ENCODE data around the gene PKMYT1.

Gene PKMYT1

DNA sequence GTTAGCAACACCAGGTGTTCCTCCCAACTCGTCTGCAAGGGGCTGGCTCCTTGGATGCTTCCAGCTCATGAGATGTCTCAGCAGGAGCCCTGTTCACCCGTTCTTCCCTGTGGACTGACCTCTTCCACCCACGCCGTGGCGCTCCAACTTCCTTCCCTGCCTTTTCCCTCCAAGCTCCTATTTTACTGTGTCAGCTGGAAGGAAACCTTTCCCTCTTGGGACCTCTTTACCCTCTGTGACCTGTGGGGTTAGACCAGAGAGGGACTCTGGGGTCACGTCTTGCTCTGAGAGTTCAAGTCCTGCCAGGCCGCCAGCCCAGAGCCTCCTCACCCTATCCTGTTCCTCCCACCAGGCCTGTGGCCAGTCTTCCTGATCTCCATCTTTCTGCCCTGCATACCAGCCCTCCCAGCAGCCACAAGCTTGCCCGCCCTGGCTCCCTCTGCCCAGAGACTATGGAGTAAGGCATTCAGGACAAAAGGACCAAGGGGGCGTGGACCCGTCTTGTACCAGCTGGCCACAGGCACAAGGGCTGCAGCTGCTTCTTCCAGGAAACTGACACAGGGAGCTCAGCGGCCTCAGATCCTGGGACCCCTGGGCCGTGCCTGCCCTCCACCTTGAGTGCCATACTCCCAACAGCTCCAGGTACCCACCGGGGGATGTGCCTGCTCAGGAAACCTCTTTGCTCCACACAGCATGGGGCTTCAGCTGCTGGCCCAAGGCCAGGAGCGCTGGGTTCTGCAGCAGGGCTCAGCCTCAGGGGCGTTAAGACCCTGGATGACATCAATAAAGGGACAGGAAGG, 8.1 kb downstream of the PKMYT1 start:
- DNase-seq, result no peak

DNA sequence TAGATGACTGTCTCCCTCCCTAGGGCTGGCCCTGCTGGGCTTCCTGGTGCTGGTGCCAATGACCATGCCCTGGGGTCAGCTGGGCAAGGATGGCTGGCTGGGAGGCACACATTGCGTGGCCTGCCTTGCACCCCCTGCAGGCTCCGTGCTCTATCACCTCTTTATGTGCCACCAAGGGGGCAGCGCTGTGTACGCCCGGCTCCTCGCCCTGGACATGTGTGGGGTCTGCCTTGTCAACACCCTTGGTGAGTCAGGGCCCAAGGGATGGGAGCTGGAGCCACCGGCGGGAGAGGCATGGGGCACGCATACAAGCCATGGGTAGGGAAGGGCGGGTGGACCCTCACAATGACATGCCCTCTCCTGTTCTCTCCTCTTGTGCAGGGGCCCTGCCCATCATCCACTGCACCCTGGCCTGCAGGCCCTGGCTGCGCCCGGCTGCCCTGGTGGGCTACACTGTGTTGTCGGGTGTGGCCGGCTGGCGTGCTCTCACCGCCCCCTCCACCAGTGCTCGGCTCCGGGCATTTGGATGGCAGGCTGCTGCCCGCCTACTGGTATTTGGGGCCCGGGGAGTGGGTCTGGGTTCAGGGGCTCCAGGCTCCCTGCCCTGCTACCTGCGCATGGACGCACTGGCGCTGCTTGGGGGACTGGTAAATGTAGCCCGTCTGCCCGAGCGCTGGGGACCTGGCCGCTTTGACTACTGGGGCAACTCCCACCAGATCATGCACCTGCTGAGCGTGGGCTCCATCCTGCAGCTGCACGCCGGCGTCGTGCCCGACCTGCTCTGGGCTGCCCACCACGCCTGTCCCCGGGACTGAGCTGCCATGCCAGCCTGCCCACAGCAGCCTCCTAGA, 8.9 kb downstream of the PKMYT1 start:
- no peak for DNase-seq

DNA sequence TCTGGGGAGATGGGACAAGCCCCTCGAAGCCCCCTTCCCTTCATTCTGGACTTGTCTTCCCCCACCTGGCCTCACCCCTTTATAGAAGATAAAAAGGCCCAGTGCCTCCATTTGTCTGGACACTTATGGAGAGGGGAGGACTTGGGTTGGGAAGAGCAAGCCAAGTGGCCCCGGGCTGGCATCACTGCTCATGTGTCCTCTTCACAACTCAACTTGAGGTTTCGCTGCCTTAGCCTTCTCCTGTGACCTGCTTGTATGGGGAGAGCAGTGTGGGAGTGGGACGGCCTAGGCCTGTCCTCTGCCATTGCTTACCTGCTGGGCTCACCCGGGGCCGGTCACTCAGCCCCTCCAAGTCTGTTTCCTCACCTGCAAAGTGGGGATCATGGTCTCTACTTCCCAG, 9.7 kb downstream of the PKMYT1 start:
- DNase-seq, result no peak

DNA sequence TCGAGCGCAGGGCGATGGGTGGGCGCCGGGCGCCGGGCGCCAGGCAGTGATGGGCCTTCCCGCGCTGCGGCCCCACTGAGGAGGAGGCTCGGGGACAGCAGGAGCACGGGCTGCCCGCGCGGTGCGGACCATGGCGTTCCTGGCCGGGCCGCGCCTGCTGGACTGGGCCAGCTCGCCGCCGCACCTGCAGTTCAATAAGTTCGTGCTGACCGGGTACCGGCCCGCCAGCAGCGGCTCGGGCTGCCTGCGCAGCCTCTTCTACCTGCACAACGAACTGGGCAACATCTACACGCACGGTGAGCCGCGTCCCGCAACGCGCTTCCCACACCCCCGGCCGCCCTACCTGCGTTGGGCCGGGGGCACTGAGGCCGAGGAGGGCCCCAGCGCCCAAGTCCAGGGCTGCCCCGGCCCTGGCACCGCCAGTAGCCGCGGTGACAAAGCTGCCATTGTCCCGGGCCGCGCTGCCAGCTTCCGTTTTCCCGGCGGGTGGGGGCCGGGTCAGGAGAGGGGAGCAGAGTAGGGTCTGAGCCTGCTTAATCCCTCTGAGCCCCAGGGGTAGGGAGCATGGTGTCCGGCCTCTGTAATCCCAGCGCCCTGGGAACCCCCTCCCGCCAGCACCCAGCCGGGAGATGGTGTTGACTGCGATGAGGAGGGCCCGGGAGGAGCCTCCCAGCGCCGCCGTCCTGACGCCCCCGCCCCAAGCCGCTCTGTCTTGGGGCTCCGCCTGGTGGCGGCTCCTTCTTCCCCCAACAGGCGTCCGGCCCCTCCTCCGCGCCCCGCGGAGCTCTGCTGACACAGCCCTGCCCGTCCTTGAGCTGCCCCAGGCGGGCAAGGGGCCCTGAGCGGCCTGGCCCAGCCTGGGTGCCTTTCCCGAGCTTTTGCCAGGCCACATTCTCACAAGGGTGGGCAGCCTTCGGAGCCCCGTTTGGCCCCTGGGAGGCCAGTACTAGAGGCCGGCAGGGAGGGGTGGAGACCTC, 10.4 kb downstream of the PKMYT1 start:
- DNase-seq, result peak; percentile 57

DNA sequence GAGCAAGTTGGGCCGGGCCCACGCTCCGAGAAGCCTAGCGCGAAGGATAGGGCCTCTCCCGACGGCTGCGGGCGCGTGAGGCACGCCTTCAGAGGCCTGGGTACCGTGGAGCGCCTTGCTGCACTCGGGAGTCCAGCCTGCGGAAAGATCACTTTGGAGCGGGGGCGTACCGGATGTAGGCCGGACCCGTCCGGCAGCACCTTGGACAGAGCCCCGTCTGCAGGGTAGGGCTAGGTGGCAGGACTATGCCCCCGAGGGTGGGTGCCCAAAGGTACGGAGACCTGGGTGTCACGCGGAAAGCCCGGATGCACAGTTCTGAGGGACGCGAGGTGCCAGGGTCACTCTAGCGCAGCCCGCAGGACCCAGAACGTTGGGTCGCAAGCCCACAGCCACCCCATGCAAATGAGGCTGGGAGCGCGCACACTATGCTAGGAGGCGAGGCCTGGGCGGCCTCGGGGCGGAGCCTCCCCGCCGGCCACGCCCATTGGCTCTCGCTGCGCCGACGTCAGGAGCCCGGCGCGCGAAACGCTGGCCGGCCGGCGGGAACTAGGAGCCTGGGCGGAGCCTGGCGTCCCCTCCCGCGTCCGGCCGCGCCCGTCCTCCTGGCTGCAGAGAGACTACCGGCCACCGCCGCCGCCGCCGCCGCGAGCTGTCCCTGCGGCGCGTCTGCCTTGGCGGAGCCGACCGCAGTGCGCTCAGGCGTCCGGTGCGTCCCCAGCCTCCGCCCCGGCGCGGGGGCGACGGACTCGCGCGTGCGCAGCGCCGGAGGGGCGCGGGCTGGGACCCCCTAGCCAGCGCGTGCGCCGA, 11.3 kb downstream of the PKMYT1 start, which contains the start of gene PAQR4:
Gene PAQR4, plus strand, starts transcription at position 611 of the 807 bp plus-strand sequence. CDS start 327 bp downstream, outside the sequence.
- peak; percentile 86 for DNase-seq

DNA sequence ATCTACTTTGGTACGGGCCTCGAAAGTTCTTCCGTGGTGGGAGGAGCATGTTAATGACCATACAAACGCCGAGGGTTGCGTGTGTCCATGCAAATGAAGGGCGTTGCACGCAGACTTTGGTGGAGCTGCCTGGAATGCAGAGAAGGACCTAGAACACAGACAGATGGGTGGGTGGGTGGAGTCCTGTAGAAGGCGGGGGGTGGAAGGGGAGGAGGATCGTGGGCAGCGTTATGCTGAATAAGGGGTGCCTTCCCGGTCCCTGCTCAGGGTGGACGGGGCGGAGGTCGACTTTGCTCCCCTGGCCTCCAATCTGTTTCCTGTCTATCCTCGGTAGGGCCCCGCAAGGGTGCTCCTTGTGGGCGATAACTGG, 11.9 kb downstream of the PKMYT1 start:
- DNase-seq, result no peak

DNA sequence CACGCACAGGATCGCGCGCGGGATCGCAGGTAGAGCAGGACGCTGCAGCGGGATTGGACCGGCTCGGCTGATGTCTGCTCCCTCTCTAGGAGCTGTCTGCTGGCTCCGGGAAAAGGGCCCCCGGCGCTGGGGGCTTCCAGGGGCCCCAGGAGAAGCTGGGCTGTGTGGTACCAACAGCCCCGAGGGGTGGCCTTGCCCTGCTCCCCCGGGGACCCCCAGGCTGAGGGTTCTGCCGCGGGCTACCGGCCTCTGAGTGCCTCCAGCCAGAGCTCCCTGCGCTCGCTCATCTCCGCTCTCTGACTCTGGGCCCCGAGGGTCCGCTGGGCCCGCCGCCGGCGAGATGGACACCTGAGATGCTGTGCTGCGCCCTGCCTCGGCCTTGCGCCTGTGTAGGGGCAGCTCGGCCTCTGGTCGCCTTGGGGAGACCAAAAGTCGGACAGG, 12.5 kb downstream of the PKMYT1 start:
- no peak for DNase-seq

DNA sequence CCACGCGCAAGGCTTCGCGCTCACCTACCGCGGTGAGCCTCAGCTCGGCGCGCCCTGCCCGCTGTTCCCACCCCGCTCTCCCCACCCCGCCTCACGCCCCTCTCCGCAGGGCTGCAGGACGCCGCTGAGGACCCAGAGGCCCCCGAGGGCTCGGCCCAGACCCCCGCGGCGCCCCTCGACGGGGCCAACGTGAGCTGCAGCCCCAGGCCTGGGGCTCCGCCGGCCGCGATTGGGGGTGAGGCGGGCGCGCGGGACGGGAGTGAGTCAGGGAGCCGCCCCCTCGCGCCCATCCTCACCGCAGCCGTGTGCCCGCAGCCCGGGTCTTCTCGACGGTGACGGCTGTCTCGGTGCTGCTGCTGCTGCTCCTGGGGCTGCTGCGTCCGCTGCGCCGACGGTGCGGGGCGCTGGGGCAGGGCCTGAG, 13.0 kb downstream of the PKMYT1 start:
- no peak for DNase-seq

DNA sequence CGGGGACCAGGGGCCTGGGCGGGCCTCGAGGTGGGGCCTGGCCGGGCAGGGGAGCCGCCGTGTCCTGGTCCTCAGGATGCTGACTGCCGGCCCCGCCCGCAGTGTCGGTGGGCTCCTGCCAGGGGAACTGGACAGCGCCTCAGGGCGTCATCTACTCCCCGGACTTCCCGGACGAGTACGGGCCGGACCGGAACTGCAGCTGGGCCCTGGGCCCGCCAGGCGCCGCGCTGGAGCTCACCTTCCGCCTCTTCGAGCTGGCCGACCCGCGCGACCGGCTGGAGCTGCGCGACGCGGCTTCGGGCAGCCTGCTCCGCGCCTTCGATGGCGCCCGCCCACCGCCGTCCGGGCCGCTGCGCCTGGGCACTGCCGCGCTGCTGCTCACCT, 13.4 kb downstream of the PKMYT1 start:
- no peak for DNase-seq

DNA sequence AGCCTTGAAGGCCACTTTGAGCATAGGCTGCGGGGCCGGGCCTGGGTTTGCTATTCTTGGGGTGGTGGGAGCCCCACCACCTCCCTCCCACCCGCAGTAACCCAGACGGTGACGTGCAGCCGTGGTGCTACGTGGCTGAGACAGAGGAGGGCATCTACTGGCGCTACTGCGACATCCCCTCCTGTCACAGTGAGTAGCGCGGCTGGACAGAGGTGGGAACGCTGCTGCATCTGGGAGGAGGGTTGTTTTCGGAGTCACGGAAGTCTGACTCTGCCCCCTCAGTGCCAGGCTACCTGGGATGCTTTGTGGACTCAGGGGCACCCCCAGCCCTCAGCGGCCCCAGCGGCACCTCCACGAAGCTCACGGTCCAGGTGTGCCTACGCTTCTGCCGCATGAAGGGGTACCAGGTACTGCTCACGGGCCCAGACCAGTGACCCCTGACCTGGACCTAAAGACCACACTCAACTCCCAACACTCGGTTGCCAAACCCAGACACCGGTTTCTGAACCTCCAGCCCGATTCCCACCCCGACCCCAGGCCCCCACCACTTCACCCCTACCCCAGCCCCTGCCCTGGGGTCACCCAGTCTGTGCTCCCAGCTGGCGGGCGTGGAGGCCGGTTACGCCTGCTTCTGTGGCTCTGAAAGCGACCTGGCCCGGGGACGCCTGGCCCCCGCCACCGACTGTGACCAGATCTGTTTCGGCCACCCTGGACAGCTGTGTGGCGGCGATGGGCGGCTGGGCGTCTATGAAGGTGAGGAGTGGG, 14.0 kb downstream of the PKMYT1 start:
- DNase-seq, result no peak

DNA sequence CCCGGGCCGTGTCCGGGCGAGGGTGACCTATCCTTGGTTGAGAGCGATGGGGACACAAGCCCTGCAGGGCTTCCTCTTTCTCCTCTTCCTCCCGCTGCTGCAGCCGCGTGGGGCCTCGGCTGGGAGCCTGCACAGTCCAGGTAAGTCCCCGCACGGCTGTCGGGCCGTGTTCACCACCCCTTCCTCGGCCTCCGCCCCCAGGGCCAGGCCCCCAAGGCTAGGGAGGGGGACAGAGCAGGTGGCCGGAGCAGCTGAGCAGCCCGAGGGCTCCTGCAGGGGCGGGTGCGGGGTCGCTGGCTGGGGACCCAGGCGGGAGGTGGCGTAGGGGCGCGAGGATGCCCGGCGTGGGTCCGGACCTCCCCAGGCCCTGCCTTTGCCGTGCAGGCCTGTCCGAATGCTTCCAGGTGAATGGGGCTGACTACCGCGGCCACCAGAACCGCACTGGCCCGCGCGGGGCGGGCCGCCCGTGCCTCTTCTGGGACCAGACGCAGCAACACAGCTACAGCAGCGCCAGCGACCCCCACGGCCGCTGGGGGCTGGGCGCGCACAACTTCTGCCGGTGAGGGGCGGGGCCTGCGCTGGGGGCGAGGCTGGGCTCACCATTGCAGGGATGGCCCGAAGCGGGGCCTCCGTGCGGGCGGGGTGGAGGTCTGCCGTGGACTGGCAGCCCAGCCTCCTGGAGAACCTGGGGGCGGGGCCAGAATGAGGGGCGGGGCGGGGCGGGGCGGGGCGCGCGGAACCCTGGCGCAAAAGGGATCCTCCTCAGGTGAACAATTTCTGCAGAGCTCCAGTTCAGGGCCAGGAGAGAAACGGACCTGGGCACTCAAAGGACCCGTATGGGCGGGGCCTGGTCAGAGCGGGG, 15.5 kb downstream of the PKMYT1 start:
- no peak for DNase-seq

DNA sequence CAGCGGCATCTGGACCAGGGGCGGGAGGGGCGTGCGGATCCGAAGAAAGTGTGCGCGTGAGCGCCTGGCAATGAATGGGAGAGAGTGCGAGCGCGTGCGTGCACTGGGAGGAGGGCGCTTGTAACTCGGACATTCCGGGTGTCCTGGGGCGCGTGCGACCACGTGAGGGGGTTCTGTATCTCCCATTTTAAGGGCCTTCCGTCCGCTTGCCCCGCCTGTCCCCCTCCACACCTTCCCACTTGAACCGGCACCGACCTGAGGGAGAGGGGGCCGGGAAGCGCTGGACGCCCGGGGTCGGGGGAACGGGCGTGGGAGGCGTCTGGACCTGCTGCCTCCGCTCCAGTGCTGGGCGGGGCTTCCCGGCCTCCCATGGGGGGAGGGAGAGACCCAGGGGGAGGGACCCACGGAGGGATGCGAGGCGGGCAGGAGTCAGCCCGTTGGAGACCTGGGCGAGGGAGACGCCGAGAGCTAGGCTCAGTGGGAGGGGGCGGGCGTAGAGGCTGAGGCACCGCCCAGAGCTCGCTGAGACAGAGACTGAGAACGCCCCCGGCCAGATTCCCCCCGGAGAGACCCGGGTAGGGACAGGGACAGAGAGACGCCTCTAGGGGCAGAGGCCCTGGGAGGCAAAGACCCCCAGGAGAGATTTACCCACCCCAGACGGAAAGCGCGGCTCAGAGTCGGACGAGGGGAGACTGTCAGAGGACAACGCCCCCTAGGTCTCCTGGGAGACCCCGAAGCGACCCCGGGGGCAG, 16.3 kb downstream of the PKMYT1 start, which contains the start of gene KREMEN2:
Gene KREMEN2, plus strand, starts transcription at position 553 of the 752 bp plus-strand sequence. CDS start 246 bp downstream, outside the sequence.
- no peak for DNase-seq

DNA sequence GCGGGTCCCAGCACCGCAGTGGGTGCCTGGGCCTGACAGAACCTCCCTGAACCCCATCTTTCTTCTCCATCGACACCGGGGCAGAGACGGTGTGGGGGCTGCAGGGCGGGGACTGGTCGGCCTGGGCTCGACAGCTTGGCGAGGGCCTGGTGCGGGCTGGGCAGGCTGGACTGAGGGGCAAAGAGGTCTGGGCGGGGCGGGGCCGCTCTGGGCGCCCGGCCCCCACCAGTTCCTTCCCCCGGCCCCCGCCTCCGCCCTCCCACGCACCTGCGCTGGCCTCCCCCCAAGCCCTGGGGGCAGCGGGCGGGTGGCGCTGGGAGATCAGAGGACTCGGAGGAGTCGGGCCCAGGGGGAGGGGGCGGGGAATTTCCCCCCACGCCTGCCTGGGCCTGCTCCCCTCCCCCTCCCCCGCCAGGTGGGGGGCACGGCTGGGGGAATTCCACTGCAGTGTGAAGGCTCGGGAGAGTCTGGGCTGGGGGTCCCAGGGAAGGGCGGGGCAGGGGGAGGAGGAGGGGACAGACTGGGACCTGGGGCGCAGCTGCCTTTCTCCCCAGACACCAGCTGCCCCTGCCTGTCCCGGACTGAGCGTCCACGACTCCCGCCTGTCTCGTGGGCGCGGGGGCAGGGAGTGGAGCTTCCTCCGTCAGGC, 17.0 kb downstream of the PKMYT1 start:
- DNase-seq, result no peak

DNA sequence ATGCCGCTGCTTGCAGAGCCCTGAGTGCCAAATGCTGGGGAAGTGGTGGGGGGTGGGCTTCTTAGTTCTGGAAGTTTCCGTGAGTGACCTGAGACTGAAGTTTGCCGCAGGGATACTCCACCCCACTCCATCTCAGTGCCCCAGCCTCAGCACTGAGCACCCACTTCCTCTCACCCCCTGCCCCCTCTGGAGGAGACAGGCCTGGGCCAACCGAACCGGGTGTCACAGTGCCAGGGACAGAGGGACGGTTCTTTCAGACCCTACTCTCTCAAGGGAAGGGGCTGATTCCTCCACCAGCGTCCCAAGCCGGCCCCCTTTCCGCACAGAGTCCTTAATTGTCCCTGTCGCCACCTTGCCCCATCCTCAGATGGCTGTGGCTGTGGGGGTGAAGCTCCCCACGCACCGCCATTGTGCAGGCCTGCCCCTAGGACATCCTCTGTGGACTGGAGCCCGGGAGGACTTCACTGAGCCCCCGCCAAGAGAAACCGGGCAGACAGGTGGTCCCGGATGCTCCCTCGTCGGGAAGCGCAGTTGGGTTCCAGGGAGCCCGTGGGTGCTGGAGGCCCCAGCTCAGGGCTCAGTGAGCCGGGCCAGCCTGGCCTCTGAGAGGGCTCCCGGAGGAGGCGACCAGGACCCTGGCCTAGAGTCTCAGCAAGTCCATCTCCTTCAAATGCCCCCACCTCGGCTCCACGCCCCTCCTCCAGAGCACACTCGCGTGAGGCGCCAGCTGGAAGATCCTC, 17.7 kb downstream of the PKMYT1 start:
- DNase-seq, result no peak

DNA sequence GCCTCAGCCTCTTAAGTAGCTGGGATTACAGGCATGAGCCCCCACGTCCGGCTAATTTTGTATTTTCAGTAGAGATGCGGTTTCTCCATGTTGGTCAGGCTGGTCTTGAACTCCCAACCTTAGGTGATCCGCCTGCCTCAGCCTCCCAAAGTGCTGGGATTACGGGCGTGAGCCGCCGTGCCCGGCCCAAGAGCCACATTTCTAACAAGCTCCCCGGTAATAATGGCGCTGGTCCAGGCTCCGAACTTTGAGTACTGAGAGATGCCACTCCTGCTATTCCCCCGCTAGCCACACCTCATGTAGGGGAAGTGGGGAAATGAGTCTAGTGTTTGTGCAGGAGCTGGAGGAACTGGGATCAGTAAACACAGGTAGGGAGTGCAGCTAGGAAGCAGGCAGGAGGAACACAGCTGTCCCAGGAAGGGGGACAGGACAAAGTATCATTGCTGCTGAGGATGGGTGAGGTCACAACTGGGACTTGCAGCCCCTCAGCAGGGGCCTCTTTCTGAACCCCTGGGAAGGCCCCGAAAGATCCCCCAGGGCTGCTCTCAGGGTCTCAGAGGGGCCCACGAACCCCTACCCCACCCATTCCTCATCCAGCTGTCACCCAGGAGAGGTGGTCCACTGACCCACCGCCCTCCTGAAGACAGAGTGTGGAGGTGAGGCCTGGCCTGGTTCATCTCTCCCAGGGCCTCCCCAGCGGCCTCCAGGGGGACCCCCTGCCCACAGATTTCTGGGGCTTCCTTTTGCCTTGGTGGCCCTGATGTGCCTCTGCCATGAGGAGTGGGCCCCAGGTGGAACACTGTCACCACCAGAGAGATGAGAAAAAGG, 19.8 kb downstream of the PKMYT1 start:
- DNase-seq, result no peak

DNA sequence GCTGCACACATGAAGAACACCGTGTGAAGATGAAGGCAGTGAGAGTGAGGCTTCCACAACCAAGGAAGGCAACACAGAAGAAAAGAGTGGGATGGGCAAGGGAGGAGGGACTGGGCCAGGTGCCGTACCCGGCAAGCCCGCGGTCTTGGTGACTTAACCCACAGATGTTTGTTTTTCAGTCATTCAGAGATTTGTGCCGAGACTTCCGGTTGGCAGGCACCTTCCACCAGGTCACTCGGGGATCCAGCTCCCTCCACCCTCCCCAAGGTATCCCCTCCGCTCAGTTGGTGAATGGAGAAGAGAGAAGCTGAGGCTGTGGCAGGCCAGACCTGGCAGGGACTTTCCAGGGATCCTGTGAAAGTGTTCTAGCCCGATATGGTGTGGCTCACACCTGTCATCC, 21.0 kb downstream of the PKMYT1 start:
- DNase-seq, result no peak

DNA sequence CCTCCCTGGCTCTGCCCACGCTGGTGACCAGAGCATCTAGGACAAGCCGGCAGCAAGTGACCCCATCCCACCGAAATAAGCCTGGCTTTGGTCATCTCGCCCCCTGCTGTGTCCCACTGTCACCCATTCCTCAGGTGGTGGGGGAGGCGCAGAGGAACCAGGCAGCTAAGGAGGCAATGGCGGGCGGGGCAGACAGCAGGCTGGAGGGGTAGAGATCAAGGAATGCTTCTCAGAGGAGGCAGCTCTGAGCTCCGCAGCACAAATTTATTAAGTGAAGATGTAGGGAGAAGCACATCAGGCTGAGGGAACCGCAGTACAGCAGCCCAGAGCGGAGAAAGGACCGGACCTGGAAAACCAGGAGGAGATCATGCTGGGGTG, 23.7 kb downstream of the PKMYT1 start:
- no peak for DNase-seq
